GM23248 (cell line): ENCODE measurements around the gene WDR7.

ENCODE experiments used
- EZH2 ChIP-seq: fragments of 200-600 bp; sonication (generic); IDR thresholded peaks from 2 replicates; pipeline ENCODE4 v1.6.1; 2018; ENCODE audit warnings: antibody characterized with exemption, mild to moderate bottlenecking; ENCODE audit not compliant: insufficient read depth, poor library complexity, severe bottlenecking
- EZH2phosphoT487 ChIP-seq: fragments of 200-600 bp; sonication (generic); IDR thresholded peaks from 2 replicates; pipeline ENCODE4 v1.6.1; 2018; ENCODE audit warnings: antibody characterized with exemption, moderate library complexity, mild to moderate bottlenecking, low read depth; ENCODE audit not compliant: insufficient read depth

GRCh38 chr18:56637176-56637575 is 14.0 kb upstream of the WDR7 start:
- no peak for TF ChIP-seq EZH2
- TF ChIP-seq EZH2phosphoT487: no peak
